Mesothelial cell of epicardium (in vitro differentiated cells): ENCODE data around the gene CAMK2B. TPM values are rescaled to one million over a fixed set of nuclear protein-coding genes. Genes with fewer than 3 reads are reported as not detected.

ENCODE experiments used
- DNase-seq, 2 experiments: peaks; one replicate each; pipeline ENCODE4 v3.0.0; 2021; ENCODE audit warnings: low spot score in 2 of 2; ENCODE audit not compliant: unreplicated experiment in 2 of 2
- H3K27ac Mint-ChIP-seq: 2 replicates; pipeline ENCODE4 v1.8.0; 2021; ENCODE audit warnings: mixed read lengths
- H3K27me3 Mint-ChIP-seq: 2 replicates; pipeline ENCODE4 v1.8.0; 2021; ENCODE audit warnings: low read depth, mixed read lengths
- H3K36me3 Mint-ChIP-seq: 2 replicates; pipeline ENCODE4 v1.8.0; 2021; ENCODE audit warnings: mixed read lengths
- H3K4me1 Mint-ChIP-seq: 2 replicates; pipeline ENCODE4 v1.8.0; 2021; ENCODE audit warnings: mixed read lengths
- H3K4me3 Mint-ChIP-seq: 2 replicates; pipeline ENCODE4 v1.8.0; 2021; ENCODE audit warnings: mild to moderate bottlenecking, moderate library complexity, mixed read lengths
- H3K9me3 Mint-ChIP-seq: 2 replicates; pipeline ENCODE4 v1.8.0; 2021; ENCODE audit warnings: mixed read lengths
- total RNA-seq: library from RNA; stranded (reverse); gene quantifications from 3 replicates; pipeline ENCODE4 v1.2.1, GENCODE V29; 2021
- TF ChIP-seq, protein P1 (sequence below): fragments of 200-600 bp; sonication (generic); IDR thresholded peaks from one replicate; pipeline ENCODE4 v1.5.0; 2021; ENCODE audit warnings: antibody characterized with exemption; ENCODE audit not compliant: unreplicated experiment

CAMK2B gene
- total RNA-seq, 1 donor from 2014 or later = 1.8 TPM

DNA sequence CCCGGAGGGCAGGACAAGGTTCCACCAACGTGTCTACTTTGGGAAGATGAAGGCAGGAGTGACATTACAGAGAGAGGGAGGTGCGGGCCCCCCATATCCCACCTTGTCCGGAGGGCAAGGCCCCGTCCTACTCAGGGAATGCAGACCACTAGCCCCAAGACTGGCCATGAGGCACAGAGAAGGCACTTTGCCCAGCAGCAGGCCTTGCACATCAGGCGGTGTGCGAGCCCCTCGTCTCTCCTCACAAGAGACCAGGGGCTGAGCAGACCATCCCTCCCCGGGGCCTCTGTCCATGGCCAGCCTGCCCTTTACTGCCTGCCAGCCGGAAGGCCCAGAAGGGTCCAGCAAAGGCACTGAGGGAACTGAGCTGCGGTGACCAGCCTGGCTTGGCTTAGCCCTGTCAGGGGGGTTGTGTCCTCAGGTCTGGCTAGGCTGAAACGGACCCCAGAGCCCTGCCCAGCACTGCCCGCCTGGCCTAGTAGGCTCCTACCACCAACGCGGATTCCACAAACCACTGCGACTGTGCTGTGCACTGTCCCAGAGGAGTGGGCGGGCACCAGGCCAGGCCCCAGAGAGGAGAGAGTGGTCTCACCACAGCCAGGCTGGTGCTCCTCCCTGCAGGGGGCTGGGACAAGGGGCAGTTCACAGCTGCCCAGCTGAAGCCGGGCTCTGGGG, 16.7 kb downstream of the CAMK2B start:
- DNase-seq = peak in 1 of 2 experiments; percentile 37
- Mint-ChIP-seq H3K9me3 (peaks cover 7% of the 10 kb centered on the region), H3K4me1 (no peaks in the 10 kb centered on the region), H3K4me3 (no peak overlapping the region), H3K36me3 (no peaks in the 10 kb centered on the region), H3K27me3 (peaks cover 30% of the 10 kb centered on the region), H3K27ac (no peak overlapping the region)
- TF ChIP-seq, protein P1, sequence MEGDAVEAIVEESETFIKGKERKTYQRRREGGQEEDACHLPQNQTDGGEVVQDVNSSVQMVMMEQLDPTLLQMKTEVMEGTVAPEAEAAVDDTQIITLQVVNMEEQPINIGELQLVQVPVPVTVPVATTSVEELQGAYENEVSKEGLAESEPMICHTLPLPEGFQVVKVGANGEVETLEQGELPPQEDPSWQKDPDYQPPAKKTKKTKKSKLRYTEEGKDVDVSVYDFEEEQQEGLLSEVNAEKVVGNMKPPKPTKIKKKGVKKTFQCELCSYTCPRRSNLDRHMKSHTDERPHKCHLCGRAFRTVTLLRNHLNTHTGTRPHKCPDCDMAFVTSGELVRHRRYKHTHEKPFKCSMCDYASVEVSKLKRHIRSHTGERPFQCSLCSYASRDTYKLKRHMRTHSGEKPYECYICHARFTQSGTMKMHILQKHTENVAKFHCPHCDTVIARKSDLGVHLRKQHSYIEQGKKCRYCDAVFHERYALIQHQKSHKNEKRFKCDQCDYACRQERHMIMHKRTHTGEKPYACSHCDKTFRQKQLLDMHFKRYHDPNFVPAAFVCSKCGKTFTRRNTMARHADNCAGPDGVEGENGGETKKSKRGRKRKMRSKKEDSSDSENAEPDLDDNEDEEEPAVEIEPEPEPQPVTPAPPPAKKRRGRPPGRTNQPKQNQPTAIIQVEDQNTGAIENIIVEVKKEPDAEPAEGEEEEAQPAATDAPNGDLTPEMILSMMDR = no peak

DNA sequence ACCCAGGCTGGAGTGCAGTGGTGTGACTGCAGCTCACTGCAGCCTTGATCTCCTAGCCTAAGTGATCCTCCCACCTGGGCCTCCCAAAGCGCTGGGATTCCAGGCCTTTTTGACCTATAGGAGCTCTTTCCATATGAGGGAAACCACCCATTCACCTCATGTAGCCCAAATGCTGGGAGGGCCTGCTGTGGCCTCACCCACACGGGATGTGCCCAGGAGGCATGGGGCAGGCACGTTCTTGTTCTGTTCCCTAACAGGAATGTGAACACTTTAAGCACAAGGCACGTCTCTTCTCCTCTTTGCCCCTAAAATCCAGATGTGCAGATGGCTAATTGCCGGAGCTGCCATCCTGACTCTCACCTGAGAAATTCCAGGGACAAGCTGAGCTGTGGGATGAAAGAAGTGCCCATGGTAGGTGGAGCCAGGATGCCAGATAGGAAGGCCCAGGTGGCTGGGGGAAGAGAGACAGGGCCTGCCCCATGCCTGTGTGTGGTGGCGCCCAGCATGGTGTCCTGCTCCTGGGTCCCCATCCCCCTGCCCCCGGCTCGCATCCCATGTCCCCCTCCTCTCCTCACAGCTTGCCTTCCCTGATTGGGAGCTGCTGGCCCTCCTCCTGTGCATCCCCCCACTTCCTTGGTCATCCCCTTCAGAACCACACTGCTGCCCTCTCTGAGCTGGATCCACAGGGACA, 17.3 kb downstream of the CAMK2B start:
- Mint-ChIP-seq H3K9me3 (peaks cover 14% of the 10 kb centered on the region), H3K27me3 (peaks cover 34% of the 10 kb centered on the region), H3K4me1 (no peaks in the 10 kb centered on the region), H3K4me3 (no peak overlapping the region), H3K36me3 (no peaks in the 10 kb centered on the region), H3K27ac (peak overlapping the region; percentile 48)
- DNase-seq = peak in 1 of 2 experiments; percentile 34
- TF ChIP-seq, protein P1 = no peak

DNA sequence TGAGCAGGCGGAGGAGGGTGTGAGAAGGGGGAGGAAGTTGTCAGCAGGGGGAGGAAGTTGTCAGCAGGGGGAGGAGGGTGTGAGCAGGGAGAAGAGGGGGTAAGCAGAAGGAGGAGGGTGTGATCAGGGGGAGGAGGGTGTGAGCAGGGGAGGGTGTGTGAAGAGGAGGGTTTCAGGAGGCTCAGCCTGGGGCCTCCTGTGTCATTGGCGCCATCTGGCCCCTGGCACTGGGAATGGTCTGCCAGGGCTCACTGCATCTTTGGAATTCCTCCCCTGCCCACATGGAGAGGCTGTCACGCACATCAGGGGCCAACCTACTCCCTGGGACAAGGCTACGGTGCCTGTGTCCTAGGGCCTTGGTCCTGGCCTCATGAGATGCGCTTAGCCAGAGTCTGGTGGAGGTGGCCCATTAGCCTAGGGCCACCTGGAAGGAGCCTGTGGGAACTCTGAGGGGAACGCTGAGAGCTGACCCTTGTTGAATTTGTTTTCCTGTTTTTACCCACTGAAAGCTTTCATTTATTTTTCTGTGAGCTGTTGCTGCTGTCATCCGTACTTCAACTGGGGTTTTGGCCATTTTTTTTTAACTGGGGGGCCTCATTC, 18.0 kb downstream of the CAMK2B start:
- no peaks in the 10 kb centered on the region for H3K4me1 Mint-ChIP-seq
- H3K4me3 Mint-ChIP-seq = no peak overlapping the region
- peak in 1 of 2 experiments; percentile 38 for DNase-seq
- peaks cover 20% of the 10 kb centered on the region for H3K9me3 Mint-ChIP-seq
- TF ChIP-seq, protein P1 = no peak
- peak overlapping the region; percentile 48 for H3K27ac Mint-ChIP-seq
- no peaks in the 10 kb centered on the region for H3K36me3 Mint-ChIP-seq
- H3K27me3 Mint-ChIP-seq = peaks cover 35% of the 10 kb centered on the region

DNA sequence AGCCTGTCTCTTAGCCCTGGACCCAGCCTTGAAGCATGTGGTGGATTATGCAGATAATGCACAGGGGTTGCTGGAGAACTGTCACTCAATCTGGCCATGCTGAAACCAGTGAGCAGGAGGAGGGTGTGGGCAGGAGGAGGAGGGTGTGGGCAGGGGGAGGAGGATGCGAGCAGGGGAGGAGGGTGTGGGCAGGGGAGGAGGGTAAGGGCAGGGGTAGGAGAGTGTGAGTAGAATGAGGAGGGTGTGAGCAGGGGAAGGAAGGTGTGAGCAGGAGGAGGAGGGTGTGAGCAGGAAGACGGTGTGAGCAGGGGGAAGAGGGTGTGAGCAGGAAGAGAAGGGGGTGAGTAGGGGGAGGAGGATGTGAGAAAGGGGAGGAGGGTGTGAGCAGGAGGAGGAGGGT, 18.8 kb downstream of the CAMK2B start:
- Mint-ChIP-seq H3K4me3 (no peak overlapping the region), H3K9me3 (peaks cover 27% of the 10 kb centered on the region), H3K27me3 (peaks cover 34% of the 10 kb centered on the region), H3K27ac (no peak overlapping the region), H3K4me1 (no peaks in the 10 kb centered on the region), H3K36me3 (no peaks in the 10 kb centered on the region)
- DNase-seq = no peak
- TF ChIP-seq, protein P1 = no peak

DNA sequence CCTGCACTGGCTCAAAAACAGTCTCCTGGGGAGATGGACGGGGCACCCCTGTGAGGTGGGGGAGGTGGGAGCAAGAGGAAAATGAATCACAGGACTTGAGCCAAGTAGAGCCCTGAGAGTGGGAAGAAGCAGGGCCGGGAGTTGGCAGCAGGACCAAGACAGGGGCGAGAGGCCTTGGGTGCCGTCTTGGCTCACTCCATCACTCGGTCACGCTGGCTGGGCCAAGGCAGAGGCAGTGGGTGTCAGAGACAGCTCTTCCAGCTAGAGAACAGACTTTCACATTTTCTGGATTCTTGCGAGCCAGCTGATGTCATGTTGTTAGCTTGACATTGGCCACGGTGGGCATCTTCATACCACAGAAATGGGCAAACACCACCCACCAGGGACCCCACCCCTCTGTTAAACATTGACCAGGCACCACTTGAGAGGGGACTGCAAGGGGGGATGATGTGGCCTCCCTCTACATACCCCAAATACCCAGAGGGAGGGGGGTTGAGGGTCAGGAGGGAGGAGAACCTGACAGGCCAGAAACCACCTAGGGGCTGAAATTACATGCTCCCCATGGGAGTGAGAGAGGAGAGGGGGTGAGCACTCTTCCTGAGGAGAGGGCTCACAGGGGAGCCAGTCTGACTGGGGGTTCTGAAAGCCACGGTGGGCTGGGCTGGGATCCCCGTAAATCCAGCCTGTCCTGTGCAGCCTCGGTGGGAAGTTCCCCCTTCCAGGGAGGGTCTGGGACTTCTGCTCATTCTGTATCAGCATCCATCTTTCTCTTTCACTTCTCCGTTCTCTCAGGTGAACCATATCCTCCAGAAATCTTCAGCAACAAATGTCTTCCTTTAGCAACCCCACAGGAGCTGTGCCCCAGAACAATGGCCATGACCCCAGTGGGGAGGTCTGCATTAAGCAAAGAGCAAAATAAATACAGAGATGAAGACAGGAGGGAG, 19.6 kb downstream of the CAMK2B start:
- Mint-ChIP-seq H3K4me1 (no peaks in the 10 kb centered on the region), H3K36me3 (no peaks in the 10 kb centered on the region), H3K27me3 (peaks cover 34% of the 10 kb centered on the region), H3K9me3 (peaks cover 28% of the 10 kb centered on the region), H3K4me3 (no peak overlapping the region), H3K27ac (no peak overlapping the region)
- peak; percentile 11 to 34 for DNase-seq
- TF ChIP-seq, protein P1 = no peak
